IMR-90 (cell line): ENCODE results near the gene PVALEF. TPM values are rescaled to one million over a fixed set of nuclear protein-coding genes. Genes with fewer than 3 reads are reported as not detected.

ENCODE experiments used
- ATAC-seq: fragments of 200-7000 bp; cut with Tn5 transposase; 2 replicates; pipeline ENCODE4 v1.9.1; 2020; ENCODE audit warnings: low read depth, mild to moderate bottlenecking, moderate library complexity
- BruUV-seq: library from RNA; stranded (reverse); fragments of 400-500 nt; replicated peaks from 2 replicates; lab custom pipeline; 2021; lab: Mats Ljungman, UMichigan
- CTCF ChIA-PET: fragments of 300-600 bp; formaldehyde crosslinking; extraction: SDS; loops from one replicate; lab custom pipeline; 2021; ENCODE audit warnings: antibody characterized with exemption; lab: Yijun Ruan, JAX
- POLR2A ChIA-PET: fragments of 300-600 bp; sonication (Branson Sonifier 250); formaldehyde crosslinking; loops from one replicate; lab custom pipeline; 2022; ENCODE audit warnings: antibody characterized with exemption; ENCODE audit not compliant: unreplicated experiment; lab: Charles Lee
- DNase-seq: peaks from one replicate; pipeline ENCODE4 v3.0.0; 2013
- H2AFZ ChIP-seq: replicated peaks from 2 replicates; pipeline ENCODE3; 2013; ENCODE audit warnings: low read length, mild to moderate bottlenecking; ENCODE audit not compliant: poor library complexity
- H2AK5ac ChIP-seq: 2 replicates; pipeline ENCODE4 v1.6.1; 2013; ENCODE audit warnings: low read depth, low read length, inconsistent platforms
- H2AK9ac ChIP-seq: replicated peaks from 2 replicates; pipeline ENCODE3; 2013; ENCODE audit warnings: mild to moderate bottlenecking, low read depth, low read length, moderate library complexity; ENCODE audit not compliant: poor library complexity
- H2BK120ac ChIP-seq: 2 replicates; pipeline ENCODE4 v1.6.1; 2013; ENCODE audit warnings: low read depth, low read length, inconsistent platforms
- H2BK15ac ChIP-seq: 3 replicates; pipeline ENCODE4 v1.6.1; 2013; ENCODE audit warnings: low read depth, low read length, inconsistent platforms
- H2BK20ac ChIP-seq: 2 replicates; pipeline ENCODE4 v1.6.1; 2013; ENCODE audit warnings: low read depth, mild to moderate bottlenecking, inconsistent platforms, low read length, moderate library complexity
- H2BK5ac ChIP-seq: 2 replicates; pipeline ENCODE4 v1.6.1; 2013; ENCODE audit warnings: mild to moderate bottlenecking, low read depth, low read length, inconsistent platforms; ENCODE audit not compliant: poor library complexity, severe bottlenecking
- H3K14ac ChIP-seq: replicated peaks from 2 replicates; pipeline ENCODE4 v1.6.1; 2013; ENCODE audit warnings: low read depth, low read length, inconsistent platforms
- H3K18ac ChIP-seq: 2 replicates; pipeline ENCODE4 v1.6.1; 2013; ENCODE audit warnings: low read depth, low read length, control low read depth
- H3K23ac ChIP-seq: 2 replicates; pipeline ENCODE4 v1.6.1; 2013; ENCODE audit warnings: low read depth, low read length, inconsistent platforms
- H3K27ac ChIP-seq: 2 replicates; pipeline ENCODE4 v1.5.1; 2013; ENCODE audit warnings: mild to moderate bottlenecking, control low read depth, low read length; ENCODE audit not compliant: insufficient read depth
- H3K27me3 ChIP-seq: 2 replicates; pipeline ENCODE4 v1.6.1; 2013; ENCODE audit warnings: low read length; ENCODE audit not compliant: control insufficient read depth, insufficient read depth
- H3K36me3 ChIP-seq: 2 replicates; pipeline ENCODE4 v1.6.1; 2013; ENCODE audit warnings: low read length, mixed read lengths; ENCODE audit not compliant: control insufficient read depth, insufficient read depth
- H3K4ac ChIP-seq: 2 replicates; pipeline ENCODE4 v1.6.1; 2013; ENCODE audit warnings: low read depth, low read length, inconsistent platforms
- H3K4me1 ChIP-seq: 2 replicates; pipeline ENCODE4 v1.6.1; 2013; ENCODE audit warnings: low read length, mixed read lengths; ENCODE audit not compliant: control insufficient read depth, insufficient read depth
- H3K4me2 ChIP-seq: 2 replicates; pipeline ENCODE4 v1.6.1; 2013; ENCODE audit warnings: low read depth, mild to moderate bottlenecking, control low read depth, low read length, moderate library complexity
- H3K4me3 ChIP-seq: 2 replicates; pipeline ENCODE4 v1.5.1; 2013; ENCODE audit warnings: low read depth, mild to moderate bottlenecking, control low read depth, low read length, moderate library complexity; ENCODE audit not compliant: insufficient read depth
- H3K56ac ChIP-seq: 2 replicates; pipeline ENCODE4 v1.6.1; 2013; ENCODE audit warnings: low read length, inconsistent platforms; ENCODE audit not compliant: insufficient read depth; ENCODE audit errors: extremely low read depth
- H3K79me1 ChIP-seq, 2 experiments: 2 replicates each; pipeline ENCODE4 v1.6.1; 2013; ENCODE audit warnings: low read length in 2 of 2, inconsistent platforms in 1 of 2, low read depth in 1 of 2
- H3K9ac ChIP-seq: 2 replicates; pipeline ENCODE4 v1.6.1; 2013; ENCODE audit warnings: low read depth, low read length, control low read depth
- H3K9me1 ChIP-seq: 2 replicates; pipeline ENCODE4 v1.6.1; 2013; ENCODE audit warnings: low read length, inconsistent platforms; ENCODE audit not compliant: insufficient read depth
- H3K9me3 ChIP-seq: 2 replicates; pipeline ENCODE4 v1.6.1; 2013; ENCODE audit warnings: low read length; ENCODE audit not compliant: control insufficient read depth, insufficient read depth
- H4K20me1 ChIP-seq: 2 replicates; pipeline ENCODE4 v1.6.1; 2013; ENCODE audit warnings: low read length, inconsistent platforms; ENCODE audit not compliant: insufficient read depth
- H4K5ac ChIP-seq: 2 replicates; pipeline ENCODE4 v1.6.1; 2013; ENCODE audit warnings: mild to moderate bottlenecking, low read depth, low read length, control low read depth
- H4K8ac ChIP-seq, 2 experiments: 2 replicates each; pipeline ENCODE4 v1.6.1; 2013; ENCODE audit warnings: low read depth in 2 of 2, low read length in 2 of 2, control low read depth in 1 of 2, inconsistent platforms in 1 of 2
- H4K91ac ChIP-seq: 2 replicates; pipeline ENCODE4 v1.6.1; 2013; ENCODE audit warnings: low read depth, low read length, inconsistent platforms; ENCODE audit not compliant: insufficient read depth
- CEBPB ChIP-seq: IDR thresholded peaks from 2 replicates; pipeline ENCODE4 v1.6.1; 2012; ENCODE audit warnings: low read depth, low read length, improper control_type of control experiment
- CTCF ChIP-seq: conservative IDR thresholded peaks from 2 replicates; pipeline ENCODE4 v1.5.1; 2012; ENCODE audit warnings: mild to moderate bottlenecking, low read depth, low read length, improper control_type of control experiment
- FOS ChIP-seq: fragments of 150-350 bp; IDR thresholded peaks from 2 replicates; pipeline ENCODE4 v1.6.1; 2016; ENCODE audit warnings: low read depth, low read length
- MAZ ChIP-seq: IDR thresholded peaks from 2 replicates; pipeline ENCODE4 v1.6.1; 2012; ENCODE audit warnings: low read depth, mild to moderate bottlenecking, low read length, improper control_type of control experiment, moderate library complexity, borderline replicate concordance
- MXI1 ChIP-seq: IDR thresholded peaks from 2 replicates; pipeline ENCODE4 v1.6.1; 2012; ENCODE audit warnings: low read depth, mild to moderate bottlenecking, low read length, moderate library complexity, borderline replicate concordance
- NFE2L2 ChIP-seq: fragments of 150-350 bp; IDR thresholded peaks from 2 replicates; pipeline ENCODE4 v1.6.1; 2016; ENCODE audit warnings: low read depth, mild to moderate bottlenecking, low read length
- RAD21 ChIP-seq: IDR thresholded peaks from 2 replicates; pipeline ENCODE4 v1.6.1; 2012; ENCODE audit warnings: low read length, improper control_type of control experiment
- RCOR1 ChIP-seq: IDR thresholded peaks from 2 replicates; pipeline ENCODE4 v1.6.1; 2012; ENCODE audit warnings: mild to moderate bottlenecking, low read length, improper control_type of control experiment; ENCODE audit not compliant: insufficient replicate concordance
- RFX5 ChIP-seq: IDR thresholded peaks from 2 replicates; pipeline ENCODE4 v1.8.0; 2012; ENCODE audit warnings: low read depth, mild to moderate bottlenecking, low read length, moderate library complexity
- WGBS, 2 experiments: methylation state at CpG; one replicate each; pipeline versions ENCODE4 v1.1.5 to v1.1.7; 2013; ENCODE audit warnings: missing lambda C conversion rate in 2 of 2; ENCODE audit not compliant: insufficient read length in 1 of 2; ENCODE audit errors: extremely low coverage in 2 of 2; 5-methylcytosine and 5-hydroxymethylcytosine counted together
- dilution Hi-C: fragments of 300-500 bp; cut with HindIII; formaldehyde crosslinking; loops from one replicate; pipeline ENCODE4 v1.14.3; 2018; ENCODE audit warnings: low sequenced_read_pairs; ENCODE audit not compliant: unreplicated experiment
- in situ Hi-C: fragments of 300-500 bp; cut with MboI; formaldehyde crosslinking; loops from 3 replicates; pipeline ENCODE4 v1.14.3; 2019; ENCODE audit warnings: low sequenced_read_pairs, inconsistent platforms, mixed read lengths
- intact Hi-C: fragments of 100-400 bp; cut with micrococcal nuclease; formaldehyde crosslinking; loops from 2 replicates; pipeline ENCODE4 v1.10.0; 2022
- polyA plus RNA-seq, 3 experiments: library from polyadenylated mRNA; depleted of rRNA; stranded (reverse); fragments of >200 nt; gene quantifications; 2 replicates each; pipeline ENCODE4 v1.2.3, GENCODE V29; 2012; ENCODE audit warnings: low replicate concordance in 1 of 3
- total RNA-seq: library from RNA; depleted of rRNA; stranded (reverse); fragments of >200 nt; gene quantifications from 2 replicates; pipeline ENCODE4 v1.2.3, GENCODE V29; 2012
- TF ChIP-seq, protein P1 (sequence below): fragments of 150-350 bp; IDR thresholded peaks from 2 replicates; pipeline ENCODE4 v1.6.1; 2016; ENCODE audit warnings: low read depth, mild to moderate bottlenecking, low read length, moderate library complexity, borderline replicate concordance
- TF ChIP-seq, protein P2 (sequence below): fragments of 150-350 bp; IDR thresholded peaks from 2 replicates; pipeline ENCODE4 v1.6.1; 2017; ENCODE audit warnings: mild to moderate bottlenecking, antibody characterized with exemption, low read length, low read depth

The PVALEF gene
- total and polyA plus RNA-seq, 2 of the 4 experiments (the other 2 are of a cell fraction) = not detected

GRCh38 chr17:81206657-81207056 lies 41.4 kb downstream of the PVALEF start:
- intact Hi-C loops = no loop called here
- Histone ChIP-seq H4K20me1 (peaks cover 5% of the 10 kb centered on the region; the same call in 1 of the 2 replicates), H2AK9ac (no peak overlapping the region), H3K9ac (no peak overlapping the region), H4K8ac (no peak overlapping the region), H4K91ac (no peak overlapping the region), H3K9me1 (0 out of 2 replicates have a peak, but pooled peaks cover 6% of the 10 kb centered on the region), H3K4me2 (no peak overlapping the region), H4K5ac (no peak overlapping the region), H3K4me3 (no peak overlapping the region), H3K36me3 (peaks cover 5% of the 10 kb centered on the region; the same call in 1 of the 2 replicates), H2BK5ac (no peak overlapping the region), H2AK5ac (no peak overlapping the region), H3K27ac (no peak overlapping the region), H3K79me1 (no peaks in the 10 kb centered on the region), H3K23ac (no peak overlapping the region), H2BK20ac (no peak overlapping the region), H3K4ac (no peak overlapping the region), H2AFZ (no peak overlapping the region), H2BK15ac (no peak overlapping the region), H2BK120ac (no peak overlapping the region), H3K9me3 (no peaks in the 10 kb centered on the region), H3K18ac (no peak overlapping the region), H3K4me1 (no peaks in the 10 kb centered on the region), H3K14ac (no peak overlapping the region), H3K56ac (no peak overlapping the region), H3K27me3 (no peaks in the 10 kb centered on the region)
- DNase-seq = no peak
- dilution Hi-C loops = no loop called here
- POLR2A ChIA-PET = no interaction called here
- CTCF ChIA-PET = no interaction called here
- in situ Hi-C loops = no loop called here
- TF ChIP-seq RAD21 (no peak), MAZ (no peak), MXI1 (no peak), CEBPB (no peak), RCOR1 (no peak), RFX5 (no peak), FOS (no peak), CTCF (no peak), NFE2L2 (no peak)
- TF ChIP-seq, protein P1, sequence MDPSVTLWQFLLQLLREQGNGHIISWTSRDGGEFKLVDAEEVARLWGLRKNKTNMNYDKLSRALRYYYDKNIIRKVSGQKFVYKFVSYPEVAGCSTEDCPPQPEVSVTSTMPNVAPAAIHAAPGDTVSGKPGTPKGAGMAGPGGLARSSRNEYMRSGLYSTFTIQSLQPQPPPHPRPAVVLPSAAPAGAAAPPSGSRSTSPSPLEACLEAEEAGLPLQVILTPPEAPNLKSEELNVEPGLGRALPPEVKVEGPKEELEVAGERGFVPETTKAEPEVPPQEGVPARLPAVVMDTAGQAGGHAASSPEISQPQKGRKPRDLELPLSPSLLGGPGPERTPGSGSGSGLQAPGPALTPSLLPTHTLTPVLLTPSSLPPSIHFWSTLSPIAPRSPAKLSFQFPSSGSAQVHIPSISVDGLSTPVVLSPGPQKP = no peak
- TF ChIP-seq, protein P2, sequence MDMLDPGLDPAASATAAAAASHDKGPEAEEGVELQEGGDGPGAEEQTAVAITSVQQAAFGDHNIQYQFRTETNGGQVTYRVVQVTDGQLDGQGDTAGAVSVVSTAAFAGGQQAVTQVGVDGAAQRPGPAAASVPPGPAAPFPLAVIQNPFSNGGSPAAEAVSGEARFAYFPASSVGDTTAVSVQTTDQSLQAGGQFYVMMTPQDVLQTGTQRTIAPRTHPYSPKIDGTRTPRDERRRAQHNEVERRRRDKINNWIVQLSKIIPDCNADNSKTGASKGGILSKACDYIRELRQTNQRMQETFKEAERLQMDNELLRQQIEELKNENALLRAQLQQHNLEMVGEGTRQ = no peak
- 100% methylated on average over 3 of the region's 12 CpGs; no CpG with 5 or more reads in 1 of the 2 experiments for WGBS, 2 experiments
- no TSS peak for BruUV-seq
- no peak for ATAC-seq
